Body of pancreas (tissue), 4 donors: ENCODE data around the gene C16orf92.

Experiments used
- CTCF ChIP-seq, 7 experiments: fragments of 450-650 bp in 4 of 7; fragments of 200-600 bp in 3 of 7; sonication (generic) in 3 of 7; IDR thresholded peaks; one replicate each; pipeline ENCODE4 v1.5.1; 2016 to 2019; ENCODE audit warnings: antibody characterized with exemption in 7 of 7
- POLR2A ChIP-seq, 3 donors: fragments of 450-650 bp; IDR thresholded peaks; one replicate each; pipeline ENCODE4 v1.6.1; 2016; ENCODE audit warnings: antibody characterized with exemption in 3 of 3, mild to moderate bottlenecking in 2 of 3

- TF ChIP-seq POLR2A (IDR thresholded peaks at IDR 0.05) (no peak), CTCF (IDR thresholded peaks at IDR 0.05) (no peak)
Observed at GRCh38 chr16:30006095-30006473, 16.9 kb upstream of the C16orf92 start.
